ENCODE data around the gene KRT32.

GRCh38 chr17:41462705-41463104 lies 4.5 kb downstream of the KRT32 start:
- TF ChIP-seq CTCF (IDR thresholded peaks at IDR 0.05; ENCODE audit: insufficient read depth, low read depth, low read length) = no peak
- TF ChIP-seq EZH2 (IDR thresholded peaks at IDR 0.05; ENCODE audit: insufficient read depth, low read length) = no peak

Measured in astrocyte (in vitro differentiated cells and primary cell).